Measurements from ENCODE around the gene IP6K1.

IP6K1 gene

GRCh38 chr3:49724586-49724985 is 61.8 kb downstream of the IP6K1 start:
- no peak for DNase-seq (ENCODE audit: low spot score)

GRCh38 chr3:49723628-49724551 is 62.5 kb downstream of the IP6K1 start, which contains the start of gene GMPPB:
Gene GMPPB (minus strand): TSS chr3:49723951. CDS start chr3:49723726, 225 bp downstream.
- peak; percentile 99 for DNase-seq (ENCODE audit: low spot score)

DNA sequence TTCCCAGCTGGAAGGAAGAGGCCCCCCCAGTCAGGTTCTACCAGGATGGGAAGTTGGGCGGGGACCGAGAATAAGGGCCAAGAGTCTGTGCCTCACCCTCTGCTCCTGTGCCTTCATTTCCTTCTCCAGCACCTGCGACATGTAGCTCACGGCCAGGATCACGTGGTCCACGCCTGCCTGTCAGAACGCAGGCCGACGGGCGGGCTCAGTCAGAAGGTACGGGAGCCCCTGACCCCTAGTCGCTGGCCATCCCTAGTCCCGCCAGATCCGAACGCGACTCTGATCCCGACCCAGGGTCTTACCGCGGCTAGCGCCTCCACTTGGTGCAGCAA is 63.1 kb downstream of the IP6K1 start:
- DNase-seq (ENCODE audit: low spot score), result peak; percentile 39

DNA sequence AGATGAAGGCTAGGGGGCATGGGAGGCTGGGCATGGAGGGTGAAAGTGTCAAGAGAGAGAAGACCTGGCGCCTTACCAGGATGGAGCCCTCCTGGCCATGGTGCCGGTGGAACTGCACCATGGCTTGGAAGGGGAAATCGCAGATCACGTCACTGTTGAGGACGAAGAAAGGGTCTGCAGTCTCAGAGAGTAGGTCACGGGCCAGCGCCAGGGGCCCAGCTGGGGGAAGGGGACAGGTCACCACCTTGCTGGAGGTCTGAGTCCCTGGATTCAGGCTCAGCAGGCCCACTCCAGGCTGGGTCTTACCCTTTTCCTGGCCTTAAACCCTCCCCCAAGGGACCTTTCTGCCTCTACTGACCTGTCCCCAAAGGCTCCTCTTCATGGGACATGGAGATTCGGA is 63.4 kb downstream of the IP6K1 start:
- no peak for DNase-seq (ENCODE audit: low spot score)

GRCh38 chr3:49721896-49722781 is 64.2 kb downstream of the IP6K1 start:
- no peak for DNase-seq (ENCODE audit: low spot score)

DNA sequence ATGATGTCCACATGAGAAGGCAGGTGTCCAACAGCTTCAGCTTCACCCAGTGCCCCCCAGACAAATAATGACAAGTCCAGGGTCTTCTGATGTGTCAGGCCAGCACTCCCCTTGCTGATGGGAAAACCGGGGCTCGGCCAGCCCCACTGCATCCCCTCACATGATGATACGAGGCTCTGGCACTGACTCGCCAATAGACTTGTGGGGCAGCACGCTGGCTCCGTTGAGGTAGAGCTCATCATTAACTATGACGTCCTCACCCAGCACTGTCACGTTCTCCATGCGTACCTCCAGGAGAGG is 64.8 kb downstream of the IP6K1 start:
- no peak for DNase-seq (ENCODE audit: low spot score)

DNA sequence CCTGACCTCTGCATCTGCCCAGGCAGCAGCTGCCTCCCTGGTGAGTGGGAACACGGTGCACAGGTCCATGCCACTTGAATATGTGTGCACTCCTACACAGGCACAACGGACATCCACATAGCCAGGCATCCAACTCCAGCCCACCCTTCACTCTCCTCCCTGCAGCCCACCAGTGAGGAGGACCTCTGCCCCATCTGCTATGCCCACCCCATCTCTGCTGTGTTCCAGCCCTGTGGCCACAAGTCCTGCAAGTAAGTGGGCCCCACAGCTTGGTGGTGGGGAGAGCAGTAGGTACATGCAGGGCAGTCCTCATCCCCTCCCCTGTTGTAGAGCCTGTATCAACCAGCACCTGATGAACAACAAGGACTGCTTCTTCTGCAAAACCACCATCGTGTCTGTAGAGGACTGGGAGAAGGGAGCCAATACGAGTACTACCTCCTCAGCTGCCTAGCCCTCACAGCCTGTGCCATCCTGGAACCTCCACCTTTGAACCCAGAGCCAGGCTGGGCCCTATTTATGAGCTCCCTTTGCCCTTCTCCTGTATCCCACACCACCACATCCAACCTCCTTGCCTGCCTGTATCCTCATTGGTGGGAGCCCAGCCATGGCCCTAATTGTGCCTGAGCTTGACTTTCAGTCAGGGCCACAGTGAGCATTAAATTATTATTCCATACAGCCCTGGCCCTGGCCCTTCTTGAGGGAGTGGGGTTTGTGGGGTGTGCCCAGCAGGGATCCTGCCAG is 65.3 kb downstream of the IP6K1 start:
- no peak for DNase-seq (ENCODE audit: low spot score)

GRCh38 chr3:49719214-49719884 is 67.0 kb downstream of the IP6K1 start, which contains the start of gene AMIGO3:
Gene AMIGO3 (minus strand): TSS chr3:49719684. CDS start chr3:49719465, 219 bp downstream.
- peak; percentile 98 for DNase-seq (ENCODE audit: low spot score)

DNA sequence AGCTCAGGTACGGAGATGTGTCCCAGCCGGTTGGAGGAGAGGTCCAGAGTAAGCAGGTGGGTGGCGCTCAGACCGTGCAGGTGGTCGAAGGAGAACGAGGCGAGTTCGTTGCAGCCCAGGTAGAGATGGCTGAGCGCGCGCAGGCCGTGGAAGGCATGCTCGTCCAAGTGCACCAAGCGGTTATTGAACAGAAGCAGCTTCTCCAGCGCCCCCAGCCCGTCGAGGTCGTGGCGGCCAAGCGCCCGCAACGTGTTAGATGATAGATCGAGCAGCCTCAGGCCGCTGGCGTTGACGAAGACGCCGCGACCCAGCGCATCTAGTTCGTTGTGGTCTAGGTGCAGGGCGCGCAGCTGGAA is 67.5 kb downstream of the IP6K1 start:
- no peak for DNase-seq (ENCODE audit: low spot score)

DNA sequence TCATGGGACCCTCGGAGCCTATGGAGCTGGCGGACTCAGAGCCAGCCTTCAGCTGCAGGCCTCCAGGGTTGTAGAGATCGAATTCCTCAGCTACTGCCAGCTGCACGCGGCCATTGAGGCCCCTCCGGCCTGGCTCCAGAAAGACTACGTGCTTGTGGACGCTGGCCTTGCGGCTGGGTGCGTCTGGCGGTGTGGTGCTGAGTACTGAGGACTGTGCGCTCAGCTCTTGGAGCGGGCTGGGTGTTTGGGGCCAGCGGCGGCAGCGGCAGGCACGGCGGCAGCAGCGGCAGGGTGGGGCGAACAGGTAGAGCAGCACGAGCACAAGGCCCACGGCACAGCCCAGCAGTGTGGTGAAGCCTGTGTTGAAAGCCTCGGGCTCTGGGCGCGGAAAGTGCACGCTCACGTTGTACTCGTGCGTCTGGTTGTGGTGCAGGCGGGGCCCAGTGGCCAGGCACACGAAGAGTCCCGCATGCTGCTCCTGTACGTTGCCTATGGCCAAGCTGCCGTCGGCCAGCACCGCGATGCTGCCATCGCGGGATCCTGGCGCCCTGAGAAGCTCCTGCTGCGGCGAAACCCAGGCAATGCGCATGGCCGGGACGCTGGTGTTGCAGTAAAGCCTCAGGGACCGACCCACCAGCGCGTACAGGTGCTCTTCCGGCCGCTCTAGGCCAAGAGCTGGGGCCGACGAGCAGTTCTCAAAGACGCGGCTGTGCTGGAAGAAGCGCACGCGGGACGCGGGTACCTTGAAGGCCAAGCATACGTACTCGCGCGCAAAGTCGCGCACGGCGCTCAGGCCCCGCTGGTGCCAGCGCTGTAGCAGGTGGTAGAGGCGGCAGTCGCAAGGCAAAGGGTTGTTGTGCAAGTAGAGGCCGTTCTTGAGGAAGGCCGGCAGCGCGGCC is 68.1 kb downstream of the IP6K1 start:
- no peak for DNase-seq (ENCODE audit: low spot score)

GRCh38 chr3:49717211-49717958 is 69.0 kb downstream of the IP6K1 start:
- no peak for DNase-seq (ENCODE audit: low spot score)

DNA sequence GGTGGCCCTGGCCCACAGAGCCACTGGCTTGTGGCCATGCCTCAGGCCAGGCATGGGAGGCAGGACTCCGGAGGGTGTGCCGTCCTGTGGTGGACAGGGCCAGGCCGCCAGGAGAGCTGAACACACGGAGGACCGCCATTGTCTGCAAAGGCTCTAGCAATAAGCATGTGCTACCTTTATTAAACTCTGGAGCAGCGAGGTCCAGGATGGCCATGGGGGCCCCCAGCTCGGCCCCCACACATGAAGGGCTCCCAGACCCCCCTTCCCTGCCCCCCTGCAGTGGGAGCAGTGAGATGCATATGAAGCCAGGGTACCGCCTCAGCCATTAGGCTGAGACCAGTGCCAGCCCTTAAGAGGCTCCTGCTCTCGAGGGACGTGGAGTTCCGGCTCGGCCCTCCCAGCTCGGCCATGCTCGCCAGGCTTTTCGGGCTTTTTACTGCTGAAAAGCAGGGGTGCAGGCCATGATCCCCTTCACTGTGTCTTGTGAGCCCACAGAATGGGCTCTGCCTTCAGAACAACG is 69.6 kb downstream of the IP6K1 start:
- no peak for DNase-seq (ENCODE audit: low spot score)

- no peak for DNase-seq (ENCODE audit: low spot score)
These were observed 70.2 kb downstream of the IP6K1 start for GRCh38 chr3:49716169-49716568.

DNA sequence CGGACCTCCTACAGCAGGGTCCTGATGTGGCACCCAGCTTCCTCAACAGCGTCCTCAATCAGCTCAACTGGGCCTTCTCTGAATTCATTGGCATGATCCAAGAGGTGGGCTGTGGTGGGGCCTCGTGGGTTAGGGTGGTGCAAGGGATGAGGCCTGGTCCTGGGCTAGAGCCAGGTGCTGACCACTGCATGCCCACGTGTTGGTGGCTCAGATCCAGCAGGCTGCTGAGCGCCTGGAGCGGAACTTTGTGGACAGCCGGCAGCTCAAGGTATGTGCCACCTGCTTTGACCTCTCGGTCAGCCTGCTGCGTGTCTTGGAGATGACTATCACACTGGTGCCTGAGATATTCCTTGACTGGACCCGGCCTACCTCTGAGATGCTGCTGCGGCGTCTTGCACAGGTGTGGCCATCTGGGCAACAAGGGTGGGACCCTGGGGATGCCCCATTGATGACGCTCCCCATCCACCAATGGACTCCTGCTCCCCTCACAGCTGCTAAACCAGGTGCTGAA is 70.7 kb downstream of the IP6K1 start:
- DNase-seq (ENCODE audit: low spot score), result no peak

- DNase-seq (ENCODE audit: low spot score), result no peak
These were observed 71.4 kb downstream of the IP6K1 start for GRCh38 chr3:49714728-49715550.

DNA sequence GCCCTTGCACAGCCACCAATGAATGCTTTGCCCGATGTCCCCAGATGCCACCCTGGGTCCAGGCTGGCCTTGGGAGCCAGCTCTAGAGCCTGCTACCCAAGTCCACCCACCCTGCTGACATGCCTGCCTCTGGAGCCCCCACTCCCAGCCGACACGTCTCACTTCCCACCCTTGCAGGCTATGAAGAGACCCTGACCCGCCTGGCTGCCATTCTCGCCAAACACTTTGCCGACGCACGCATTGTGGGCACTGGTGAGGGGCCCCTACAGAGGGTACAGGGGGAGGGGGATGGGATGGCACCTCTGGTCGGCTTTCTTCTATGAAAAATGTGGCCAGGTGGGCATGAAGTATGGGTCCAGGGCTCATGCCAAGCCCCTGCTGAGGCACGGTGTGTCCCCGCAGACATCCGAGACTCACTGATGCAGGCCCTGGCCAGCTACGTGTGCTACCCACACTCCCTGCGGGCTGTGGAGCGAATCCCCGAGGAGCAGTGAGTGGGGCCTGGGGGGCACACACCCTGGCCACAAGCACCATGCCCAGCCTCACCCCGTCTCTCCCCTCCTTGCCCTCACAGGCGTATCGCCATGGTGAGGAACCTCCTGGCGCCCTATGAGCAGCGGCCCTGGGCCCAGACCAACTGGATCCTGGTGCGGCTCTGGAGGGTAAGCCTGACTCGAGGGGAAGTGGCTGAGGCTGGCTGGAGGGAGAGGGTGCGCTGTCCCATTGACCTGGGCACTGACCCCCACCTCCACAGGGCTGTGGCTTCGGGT is 72.8 kb downstream of the IP6K1 start:
- DNase-seq (ENCODE audit: low spot score), result no peak

GRCh38 chr3:49712631-49713317 is 73.6 kb downstream of the IP6K1 start:
- no peak for DNase-seq (ENCODE audit: low spot score)
